Epithelial cell of proximal tubule (primary cell): ENCODE data around the gene ATP11A. TPM values are rescaled to one million over a fixed set of nuclear protein-coding genes. Genes with fewer than 3 reads are reported as not detected.

Experiments
- DNase-seq: peaks from one replicate; pipeline ENCODE4 v3.0.0-alpha.2; 2011; ENCODE audit warnings: low read depth
- H3K4me3 ChIP-seq: 2 replicates; pipeline ENCODE4 v1.5.1; 2011; ENCODE audit warnings: low read depth, mild to moderate bottlenecking, low read length
- CTCF ChIP-seq: conservative IDR thresholded peaks from 2 replicates; pipeline ENCODE4 v1.5.1; 2012; ENCODE audit warnings: low read depth, mild to moderate bottlenecking, low read length
- total RNA-seq: library from RNA; depleted of rRNA; stranded (reverse); fragments of >200 nt; gene quantifications from 2 replicates; pipeline ENCODE4 v1.2.3, GENCODE V29; 2015

Gene ATP11A
- total RNA-seq, 1 donor from 2014 or later: 27.2 TPM

- TF ChIP-seq CTCF: no peak
- H3K4me3 ChIP-seq: no peak overlapping the region
- no peak for DNase-seq
These were observed 213.9 kb downstream of the ATP11A start for GRCh38 chr13:112903606-112904195.

GRCh38 chr13:112904436-112904960 lies 214.7 kb downstream of the ATP11A start:
- H3K4me3 ChIP-seq: no peak overlapping the region
- no peak for TF ChIP-seq CTCF
- DNase-seq: no peak

DNA sequence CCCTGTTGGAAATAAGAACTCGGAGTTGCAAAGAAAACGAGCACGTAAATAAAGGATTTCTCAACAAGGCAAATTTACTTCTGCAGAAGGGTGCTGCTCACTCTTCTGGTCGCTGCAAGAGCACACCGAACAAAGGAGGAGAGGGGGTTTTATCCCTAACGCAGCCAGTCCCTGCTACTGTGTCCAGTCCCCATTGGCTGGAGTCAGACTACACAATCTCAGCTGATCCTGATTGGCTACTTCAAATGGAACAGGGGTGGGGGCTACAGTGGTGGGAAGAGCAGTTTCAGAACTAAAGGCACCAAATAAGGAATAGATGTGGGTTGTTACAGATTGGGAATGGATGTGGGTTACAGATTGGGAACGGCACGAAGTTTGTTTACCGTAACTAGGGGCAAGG lies 215.2 kb downstream of the ATP11A start:
- no peak overlapping the region for H3K4me3 ChIP-seq
- no peak for DNase-seq
- TF ChIP-seq CTCF: no peak

- no peak for TF ChIP-seq CTCF
- H3K4me3 ChIP-seq: no peak overlapping the region
- DNase-seq: no peak
These were observed 215.8 kb downstream of the ATP11A start for GRCh38 chr13:112905619-112905989.

DNA sequence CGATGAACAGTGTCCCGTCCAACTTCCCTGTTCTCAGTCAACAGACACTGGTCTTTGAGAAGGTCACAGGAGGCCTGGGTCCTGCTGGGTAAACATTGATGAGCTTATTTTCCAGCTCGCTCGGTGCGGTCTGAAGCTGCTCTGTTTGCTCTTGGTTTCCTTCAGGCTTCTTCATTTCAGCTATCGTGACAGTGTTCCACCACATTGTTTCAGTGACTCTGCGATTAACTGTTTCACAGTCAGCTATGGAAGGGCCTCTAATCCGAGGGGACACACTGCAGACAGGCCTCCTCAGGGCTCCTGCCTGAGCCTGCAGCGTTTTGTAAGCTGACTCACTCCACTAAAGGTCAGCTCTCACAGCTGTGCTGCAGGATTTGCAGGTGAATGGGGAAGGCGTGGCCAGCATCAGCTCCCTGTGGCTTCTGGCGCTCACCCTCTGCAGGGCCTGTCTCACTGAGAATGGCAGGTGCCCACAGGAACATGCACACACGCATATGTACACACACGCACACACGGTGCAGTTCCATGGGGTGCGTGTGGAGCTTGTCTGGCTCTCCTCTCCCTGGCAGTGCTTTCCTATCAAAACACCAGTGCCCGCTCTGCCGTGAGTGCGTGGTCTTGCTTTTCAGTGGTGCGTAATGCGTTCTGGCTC lies 216.3 kb downstream of the ATP11A start:
- no peak for DNase-seq
- no peak for TF ChIP-seq CTCF
- no peak overlapping the region for H3K4me3 ChIP-seq

- no peak for DNase-seq
- TF ChIP-seq CTCF: no peak
- no peak overlapping the region for H3K4me3 ChIP-seq
These were observed 217.4 kb downstream of the ATP11A start for GRCh38 chr13:112907286-112907685.

DNA sequence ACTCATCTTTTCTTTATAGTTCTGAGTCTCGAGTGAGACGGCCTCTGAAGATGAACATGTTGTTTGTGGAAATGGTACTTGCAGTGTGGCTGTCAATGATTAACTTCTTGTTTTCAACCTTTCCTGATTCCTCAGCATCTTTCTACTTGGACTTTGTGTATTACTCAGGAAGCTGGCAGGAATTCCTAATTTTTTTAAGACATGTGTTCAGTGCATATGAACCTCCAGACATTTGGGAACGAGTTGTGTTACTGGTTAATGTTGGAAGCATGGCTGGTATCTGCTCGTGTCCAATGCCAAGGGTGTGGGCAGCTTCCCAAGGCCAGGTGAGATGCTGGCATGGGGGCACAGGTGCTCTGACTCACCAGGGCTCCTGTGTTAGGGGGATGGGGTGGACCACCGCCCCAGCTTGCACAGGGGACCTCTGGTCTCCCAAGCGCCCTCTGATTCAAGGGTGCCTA lies 218.1 kb downstream of the ATP11A start:
- no peak for DNase-seq
- no peak overlapping the region for H3K4me3 ChIP-seq
- TF ChIP-seq CTCF: no peak
